Renal pelvis (tissue), 12 donors: ENCODE measurements around the gene KIAA0513. TPM values are rescaled to one million over a fixed set of nuclear protein-coding genes. Genes with fewer than 3 reads are reported as not detected.
A peak's percentile ranks its signal among the peaks of the same experiment; 100 is the strongest.

Experiments
- DNase-seq: peaks from one replicate; pipeline ENCODE4 v3.0.0-alpha.2; 2013
- long read RNA-seq, 16 experiments: transcript quantifications; one replicate each; lab custom pipeline, GENCODE V29; 2026
- polyA plus RNA-seq, 3 donors: library from polyadenylated mRNA; unstranded; fragments of 120-200 nt; gene quantifications; one replicate each; pipeline ENCODE4 v1.2.1, GENCODE V29; 2013; ENCODE audit not compliant: insufficient read length in 3 of 3

The KIAA0513 gene
- polyA plus RNA-seq, result 1 to 10 TPM; 4.8 to 5.2 (median 5.0) TPM
- long read RNA-seq, donor 1, result 0 reads
- long read RNA-seq, donor 2, full-length matches to known transcripts, result 1 of 1 reads
- long read RNA-seq, donor 2, partial matches to known transcripts, result 0 of 1 reads
- long read RNA-seq, donor 2, other reads (novel, unspliced or antisense), result 0 of 1 reads
- long read RNA-seq, donor 3, full-length matches to known transcripts, result 1 of 1 reads
- long read RNA-seq, donor 3, partial matches to known transcripts, result 0 of 1 reads
- long read RNA-seq, donor 3, other reads (novel, unspliced or antisense), result 0 of 1 reads
- long read RNA-seq, donor 4, result 0 reads
- long read RNA-seq, donor 5, result 0 reads
- long read RNA-seq, donor 6, result 0 reads
- long read RNA-seq, donor 7, result 0 reads
- long read RNA-seq, donor 8, full-length matches to known transcripts, result 2 of 2 reads
- long read RNA-seq, donor 8, partial matches to known transcripts, result 0 of 2 reads
- long read RNA-seq, donor 8, other reads (novel, unspliced or antisense), result 0 of 2 reads
- long read RNA-seq, donor 9, partial matches to known transcripts, result 0 of 1 reads
- long read RNA-seq, donor 9, other reads (novel, unspliced or antisense), result 0 of 1 reads
- long read RNA-seq, donor 10, result 0 reads
- long read RNA-seq, donor 11, partial matches to known transcripts, result 0 of 2 reads
- long read RNA-seq, donor 11, other reads (novel, unspliced or antisense), result 0 of 2 reads
- long read RNA-seq, donor 12, full-length matches to known transcripts, result 2 of 2 reads
- long read RNA-seq, donor 12, partial matches to known transcripts, result 0 of 2 reads
- long read RNA-seq, donor 12, other reads (novel, unspliced or antisense), result 0 of 2 reads
- long read RNA-seq, donor 13, partial matches to known transcripts, result 0 of 1 reads
- long read RNA-seq, donor 13, other reads (novel, unspliced or antisense), result 0 of 1 reads
- long read RNA-seq, donor 14, result 0 reads
- long read RNA-seq, donor 15, result 0 reads
- long read RNA-seq, donor 16, full-length matches to known transcripts, result 2 of 2 reads
- long read RNA-seq, donor 16, partial matches to known transcripts, result 0 of 2 reads
- long read RNA-seq, donor 16, other reads (novel, unspliced or antisense), result 0 of 2 reads

GRCh38 chr16:85027349-85027957 is at the start of gene KIAA0513:
KIAA0513 (plus strand) TSS chr16:85027795; CDS start chr16:85067072, 39,277 bp downstream.
- DNase-seq, result peak; percentile 95

DNA sequence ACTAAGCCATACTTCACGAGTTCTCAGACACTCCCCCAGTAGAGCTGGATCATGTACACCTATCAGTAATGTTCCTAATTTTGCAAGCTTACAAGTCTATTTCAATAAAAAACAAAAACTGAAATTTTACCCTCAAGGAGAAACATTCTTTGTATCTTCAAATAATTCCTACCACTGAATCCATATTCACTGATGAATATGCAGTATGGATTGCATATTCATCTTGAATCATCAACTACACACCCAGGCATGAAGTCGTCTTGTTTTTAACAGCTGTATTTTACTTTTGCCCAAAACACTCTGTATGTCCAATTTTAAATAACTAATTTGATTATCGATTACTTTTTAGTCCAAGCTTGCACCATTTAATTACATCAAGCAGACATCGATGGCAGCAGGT is 48.1 kb upstream of the KIAA0513 start:
- DNase-seq, result no peak

DNA sequence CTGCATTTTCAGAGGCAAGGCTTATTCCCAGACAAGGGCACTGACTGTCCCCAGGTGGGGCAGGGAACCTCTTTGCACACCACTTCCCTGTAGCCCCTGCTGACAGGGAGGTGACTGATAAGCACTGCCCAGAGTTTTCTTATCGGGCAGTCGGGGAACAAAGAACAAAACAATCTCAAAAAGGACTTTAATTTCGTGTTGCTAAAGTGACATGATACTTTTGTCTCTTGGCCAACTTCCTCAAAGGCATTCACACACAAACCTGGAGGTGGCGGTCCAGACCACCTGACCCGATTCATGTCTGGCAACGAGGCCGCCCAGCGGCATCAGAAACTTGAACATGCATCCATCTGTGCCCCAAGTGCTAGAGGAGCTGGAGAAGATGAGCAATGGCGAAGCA is 45.2 kb upstream of the KIAA0513 start:
- DNase-seq, result no peak

- DNase-seq, result no peak
Observed at GRCh38 chr16:84985079-84986065, 42.2 kb upstream of the KIAA0513 start.

DNA sequence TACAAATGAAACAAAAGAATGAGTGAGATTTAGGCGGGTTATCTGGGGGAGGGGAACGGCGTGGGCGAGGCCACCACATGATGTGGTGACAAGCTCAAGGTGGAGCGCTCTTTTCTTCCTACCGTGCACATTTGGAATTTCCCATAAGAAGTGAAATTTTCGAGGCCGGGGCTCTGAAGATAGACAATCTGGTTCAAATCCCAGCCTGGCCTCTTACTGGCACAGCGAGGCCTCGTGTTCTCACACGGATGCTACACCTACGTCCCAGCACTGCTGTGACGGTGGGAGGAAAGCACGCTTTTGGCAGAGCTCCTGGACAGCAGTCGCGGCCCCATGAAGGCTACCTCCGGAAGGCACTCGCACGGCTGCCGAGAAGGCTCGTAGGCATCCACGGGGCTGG is 41.5 kb upstream of the KIAA0513 start:
- DNase-seq, result no peak

DNA sequence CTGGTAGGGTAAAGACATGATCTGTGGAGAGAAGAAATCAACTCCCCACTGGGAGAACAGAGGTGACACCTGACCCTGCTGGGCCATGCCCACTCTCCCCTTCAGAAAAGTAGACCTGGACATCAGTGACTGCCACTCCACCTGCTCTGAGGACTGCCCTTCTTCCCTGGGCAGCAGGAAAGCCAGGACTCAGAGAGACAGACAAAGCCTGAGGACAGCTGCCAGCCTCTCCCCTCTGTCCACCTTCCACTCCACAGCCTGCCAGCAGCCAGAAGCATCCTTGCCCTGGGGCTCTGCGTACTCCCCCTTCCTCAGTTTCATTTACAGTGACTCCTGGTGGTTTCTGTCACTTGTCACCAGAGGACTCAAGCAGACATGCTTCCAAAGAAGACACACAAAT is 40.7 kb upstream of the KIAA0513 start:
- DNase-seq, result no peak

DNA sequence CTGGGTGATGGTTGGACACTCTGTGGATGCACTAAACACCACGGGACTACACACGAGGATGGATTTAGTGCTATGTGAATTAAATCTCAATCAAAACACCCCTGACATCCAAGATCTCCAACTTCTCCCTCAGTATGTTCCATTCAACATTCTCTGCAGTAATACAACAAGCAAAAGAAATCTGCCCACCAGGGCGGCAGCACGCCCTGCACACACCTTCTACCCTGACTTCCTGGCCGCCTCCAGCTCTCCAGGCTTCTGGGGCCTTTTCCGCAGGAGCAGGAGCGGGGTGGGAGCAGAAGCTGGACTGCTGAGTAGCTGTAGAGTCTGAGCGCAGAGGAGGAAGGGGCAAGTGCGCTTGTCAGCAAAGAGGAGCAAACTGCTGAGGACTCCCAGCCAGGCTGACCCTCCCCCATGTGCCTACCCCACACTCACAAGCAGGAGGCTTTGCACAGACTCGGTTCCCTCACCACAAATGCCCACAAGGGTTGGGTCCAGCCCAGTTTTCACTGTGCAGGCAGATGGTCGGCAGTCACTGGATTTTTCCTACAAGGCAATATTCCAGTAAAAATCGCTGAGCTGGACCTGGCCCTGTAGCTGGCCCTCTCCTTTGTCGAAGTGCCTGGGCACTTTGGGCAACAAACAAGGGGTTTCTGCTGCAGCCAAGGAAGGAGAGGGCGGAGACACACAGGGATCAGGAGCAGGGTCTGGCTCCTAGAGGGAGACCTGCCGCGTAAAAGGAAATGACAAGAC is 39.1 kb upstream of the KIAA0513 start:
- no peak for DNase-seq

GRCh38 chr16:84989749-84990620 is 37.6 kb upstream of the KIAA0513 start:
- no peak for DNase-seq

DNA sequence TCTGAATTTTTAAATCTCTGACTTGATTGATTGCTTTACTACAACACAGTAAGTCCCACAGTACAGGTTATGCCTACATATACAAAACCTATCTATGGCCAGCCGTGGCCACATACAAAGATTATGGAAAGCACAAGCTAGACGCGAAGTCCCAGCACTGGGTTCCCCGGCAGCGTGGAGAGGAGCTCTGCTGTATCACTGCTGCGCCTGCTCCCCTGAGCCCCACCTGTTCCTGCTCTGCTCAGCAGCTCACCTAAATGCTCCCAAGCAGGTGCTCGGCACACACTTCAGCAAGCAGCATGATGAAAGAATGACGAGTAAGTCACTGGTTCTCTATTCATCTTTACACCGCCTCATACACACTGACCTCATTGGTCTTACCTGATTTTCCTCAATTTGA is 36.8 kb upstream of the KIAA0513 start:
- DNase-seq, result no peak

GRCh38 chr16:84992717-84993075 is 34.9 kb upstream of the KIAA0513 start:
- DNase-seq, result no peak

GRCh38 chr16:84993926-84994325 is 33.7 kb upstream of the KIAA0513 start:
- DNase-seq, result no peak

DNA sequence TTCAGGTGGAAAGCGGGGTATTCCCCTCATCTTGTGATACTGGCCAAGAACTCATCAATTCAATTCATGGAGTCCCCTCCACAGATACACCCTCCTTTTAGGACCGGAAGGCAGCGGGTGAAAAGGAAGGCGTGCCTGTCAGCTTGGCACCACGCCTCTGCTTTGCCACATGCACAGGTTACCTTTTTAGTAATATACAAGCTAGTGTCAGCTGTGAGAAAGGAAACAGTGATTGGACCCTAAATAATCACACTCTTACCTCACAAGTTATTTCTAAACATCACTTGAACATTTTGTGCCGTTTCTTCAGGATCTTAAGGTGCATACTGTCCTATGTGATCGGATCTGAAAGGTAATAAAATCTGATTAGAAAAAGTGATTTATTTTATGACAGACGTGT is 31.9 kb upstream of the KIAA0513 start:
- DNase-seq, result no peak

DNA sequence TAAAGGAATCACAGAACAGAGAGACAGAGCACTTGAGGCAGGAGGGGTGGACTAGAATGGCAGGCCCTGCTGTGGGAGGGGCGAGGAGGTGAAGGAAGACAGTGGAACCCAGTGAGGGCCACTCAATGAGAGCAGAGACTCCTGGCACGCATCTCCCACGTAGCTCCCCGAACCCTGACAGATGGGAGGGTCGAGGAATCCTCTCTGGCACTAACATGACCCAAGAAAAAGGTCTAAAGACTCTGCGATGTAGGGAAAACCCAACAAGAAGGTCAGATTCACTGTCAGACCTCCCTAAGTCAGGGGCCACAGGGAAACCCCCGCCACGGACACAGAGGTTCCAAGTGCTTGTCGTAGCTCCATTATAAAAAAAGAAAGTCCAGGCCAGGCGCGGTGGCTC is 31.2 kb upstream of the KIAA0513 start:
- no peak for DNase-seq

DNA sequence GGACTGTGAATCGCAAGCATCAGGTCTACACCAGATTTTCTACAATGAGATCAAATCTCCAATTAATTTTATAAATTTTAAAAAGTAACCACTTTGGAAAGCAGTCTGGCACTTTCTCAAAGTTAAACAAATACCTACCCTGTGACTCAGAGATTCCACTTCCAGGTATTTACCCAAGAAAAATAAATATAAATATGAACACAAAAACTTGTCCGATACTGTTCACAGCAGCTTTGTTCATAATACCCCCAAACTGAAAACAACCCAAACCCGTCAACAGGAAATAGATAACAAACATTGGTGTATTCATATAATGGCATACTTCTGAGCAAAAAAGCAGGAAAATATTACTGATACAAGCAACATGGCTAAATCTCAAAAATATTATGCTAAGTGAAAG is 28.4 kb upstream of the KIAA0513 start:
- no peak for DNase-seq

GRCh38 chr16:84999857-85000480 is 27.6 kb upstream of the KIAA0513 start:
- no peak for DNase-seq

DNA sequence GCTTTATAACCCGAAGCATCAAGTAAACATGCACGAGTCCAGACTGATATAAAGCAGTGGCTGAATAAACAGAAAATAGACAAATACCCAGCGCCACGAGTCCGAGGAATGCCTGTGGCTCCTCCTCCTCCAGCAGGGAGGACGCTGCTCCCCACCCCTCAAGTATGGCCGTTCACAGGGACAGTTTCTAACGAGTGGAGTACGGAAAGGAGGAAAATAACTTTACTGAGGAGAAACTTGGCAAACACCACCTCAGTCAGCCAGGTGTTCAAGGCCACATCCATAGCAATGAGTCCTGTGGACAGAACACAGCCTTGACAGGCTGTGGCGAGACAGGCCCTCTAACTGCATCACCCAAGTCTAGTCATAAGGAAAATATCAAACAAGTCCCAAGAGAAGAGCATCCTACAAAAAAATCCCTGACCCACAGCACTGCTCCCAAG is 25.5 kb upstream of the KIAA0513 start:
- no peak for DNase-seq

DNA sequence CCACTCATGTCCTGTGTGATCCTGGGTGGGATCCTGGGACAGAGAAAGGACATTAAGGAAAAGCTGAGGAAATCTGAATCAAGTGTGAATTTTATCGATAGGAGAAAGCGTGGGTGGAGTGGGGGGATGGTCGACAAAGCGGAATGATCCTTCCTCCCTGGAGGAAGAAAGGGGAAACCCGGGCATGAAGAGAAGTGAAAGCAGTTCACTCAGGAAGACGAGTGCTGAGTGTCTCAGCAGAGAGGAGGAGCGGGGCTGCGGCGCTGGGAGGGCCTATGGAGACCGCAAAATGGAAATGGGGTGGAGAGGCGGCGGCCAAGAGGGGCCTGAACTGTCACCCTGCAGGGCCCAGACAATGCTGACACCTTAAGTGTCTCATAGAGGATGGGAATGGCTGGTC is 25.0 kb upstream of the KIAA0513 start:
- no peak for DNase-seq

- DNase-seq, result no peak
Observed at GRCh38 chr16:85003076-85003475, 24.5 kb upstream of the KIAA0513 start.
